Aorta (tissue), 5 donors: ENCODE measurements around the gene GPR68. TPM values are rescaled to one million over a fixed set of nuclear protein-coding genes. Genes with fewer than 3 reads are reported as not detected.
A peak's percentile ranks its signal among the peaks of the same experiment; 100 is the strongest.

Experiments used
- ATAC-seq: fragments of 200-7000 bp; cut with Tn5 transposase; one replicate; pipeline ENCODE4 v1.9.1; 2022; ENCODE audit warnings: moderate library complexity; ENCODE audit not compliant: low FRiP score
- DNase-seq, 2 donors: peaks; one replicate each; pipeline ENCODE4 v3.0.0-alpha.2; 2020
- H3K27ac ChIP-seq, 2 donors: one replicate each; pipeline ENCODE4 v1.5.1; 2013; ENCODE audit warnings: low read length in 2 of 2, mild to moderate bottlenecking in 2 of 2, moderate library complexity in 2 of 2, control low read depth in 1 of 2, inconsistent platforms in 1 of 2, low read depth in 1 of 2
- H3K27me3 ChIP-seq, 2 donors: one replicate each; pipeline ENCODE4 v1.6.1; 2013; ENCODE audit warnings: control low read depth in 1 of 2, low read length in 1 of 2, mild to moderate bottlenecking in 1 of 2, moderate library complexity in 1 of 2; ENCODE audit not compliant: insufficient read depth in 2 of 2, control insufficient read depth in 1 of 2
- H3K36me3 ChIP-seq, 2 donors: one replicate each; pipeline ENCODE4 v1.6.1; 2013; ENCODE audit warnings: control low read depth in 1 of 2, low read length in 1 of 2, mild to moderate bottlenecking in 1 of 2; ENCODE audit not compliant: insufficient read depth in 2 of 2, control insufficient read depth in 1 of 2
- H3K4me1 ChIP-seq, 2 donors: one replicate each; pipeline ENCODE4 v1.6.1; 2013; ENCODE audit warnings: low read length in 2 of 2, control low read depth in 1 of 2, mild to moderate bottlenecking in 1 of 2, moderate library complexity in 1 of 2; ENCODE audit not compliant: insufficient read depth in 2 of 2, control insufficient read depth in 1 of 2
- H3K4me3 ChIP-seq, 2 donors: one replicate each; pipeline ENCODE4 v1.5.1; 2013; ENCODE audit warnings: low read length in 2 of 2, control low read depth in 1 of 2, mild to moderate bottlenecking in 1 of 2
- H3K9me3 ChIP-seq: one replicate; pipeline ENCODE4 v1.6.1; 2013; ENCODE audit warnings: mild to moderate bottlenecking, low read length; ENCODE audit not compliant: control insufficient read depth
- WGBS, 2 donors: extraction: QIAGEN DNeasy Blood & Tissue Kit; methylation state at CpG; one replicate each; pipeline ENCODE4 v1.1.7; 2013; 5-methylcytosine and 5-hydroxymethylcytosine counted together
- intact Hi-C, 2 donors: fragments of 100-400 bp; cut with DNase I; formaldehyde crosslinking; loops; one replicate each; pipeline versions ENCODE4 v1.14.2 to v1.15.0; 2022
- polyA plus RNA-seq, 2 donors: library from polyadenylated mRNA; stranded (reverse); fragments of 200-250 nt; gene quantifications; one replicate each; pipeline ENCODE4 v1.2.3, GENCODE V29; 2013
- total RNA-seq, 2 donors: library from RNA; stranded (reverse); fragmentation: NEBNext Ultra II Directional; extraction: Animal tissue kit (Norgen Biotek cat#: 25700); gene quantifications; one replicate each; pipeline ENCODE4 v1.2.1, GENCODE V29; 2021
- donor health status: healthy with polysubstance abuse.
- donor health status: Bipolar disorder and iron deficiency.
- donor health status: DM: no; HTN: no; CAD: no.
- donor health status: DM: no; HTN: no; CAD: no.
- donor health status: DM: yes; HTN: yes; CAD: no.

The GPR68 gene
- total and polyA plus RNA-seq, 4 donors = 0.10 to 6.3 (median 0.84) TPM; not detected in 1

- intact Hi-C loops = no loop called here
- H3K27ac ChIP-seq = no peak overlapping the region
- no peak for ATAC-seq
- H3K9me3 ChIP-seq = no peaks in the 10 kb centered on the region
- H3K27me3 ChIP-seq = no peaks in the 10 kb centered on the region
- no peaks in the 10 kb centered on the region for H3K4me1 ChIP-seq
- DNase-seq = no peak
- H3K4me3 ChIP-seq = no peak overlapping the region
- 42 to 45% methylated on average over 5 of the region's 5 CpGs for WGBS, 2 donors
- no peaks in the 10 kb centered on the region for H3K36me3 ChIP-seq
These were observed 33.8 kb upstream of the GPR68 start for GRCh38 chr14:91278383-91278715.

GRCh38 chr14:91277546-91278382, 33.3 kb upstream of the GPR68 start:
- no peak overlapping the region for H3K4me3 ChIP-seq
- WGBS, 2 donors = 66 to 77% methylated on average over 30 of the region's 30 CpGs
- DNase-seq (no peak), ATAC-seq (no peak)
- no peak overlapping the region for H3K27ac ChIP-seq
- no peaks in the 10 kb centered on the region for H3K4me1 ChIP-seq
- H3K9me3 ChIP-seq = no peaks in the 10 kb centered on the region
- no peaks in the 10 kb centered on the region for H3K27me3 ChIP-seq
- intact Hi-C loops = no loop called here
- H3K36me3 ChIP-seq = no peaks in the 10 kb centered on the region

GRCh38 chr14:91274796-91275195, 30.3 kb upstream of the GPR68 start:
- 96 to 97% methylated on average over 9 of the region's 9 CpGs for WGBS, 2 donors
- Histone ChIP-seq H3K9me3 (no peaks in the 10 kb centered on the region), H3K27ac (no peak overlapping the region), H3K36me3 (no peaks in the 10 kb centered on the region), H3K27me3 (no peaks in the 10 kb centered on the region), H3K4me3 (no peak overlapping the region), H3K4me1 (no peaks in the 10 kb centered on the region)
- intact Hi-C loops = no loop called here
- no peak for ATAC-seq
- DNase-seq = no peak

- no peaks in the 10 kb centered on the region for H3K9me3 ChIP-seq
- no peaks in the 10 kb centered on the region for H3K36me3 ChIP-seq
- no peaks in the 10 kb centered on the region for H3K27me3 ChIP-seq
- no peak for ATAC-seq
- DNase-seq = no peak
- H3K27ac ChIP-seq = no peak overlapping the region
- no peaks in the 10 kb centered on the region for H3K4me1 ChIP-seq
- H3K4me3 ChIP-seq = no peak overlapping the region
- WGBS, 2 donors = 95 to 96% methylated on average over 13 of the region's 13 CpGs
- intact Hi-C loops = no loop called here
These were observed 29.4 kb upstream of the GPR68 start for GRCh38 chr14:91273885-91274273.

- ATAC-seq = peak; percentile 20
- H3K4me3 ChIP-seq = no peak overlapping the region
- 97% methylated on average over 26 to 27 of the region's 27 CpGs for WGBS, 2 donors
- no peaks in the 10 kb centered on the region for H3K27me3 ChIP-seq
- intact Hi-C loops = no loop called here
- no peaks in the 10 kb centered on the region for H3K36me3 ChIP-seq
- H3K4me1 ChIP-seq = no peaks in the 10 kb centered on the region
- DNase-seq = no peak
- no peaks in the 10 kb centered on the region for H3K9me3 ChIP-seq
- H3K27ac ChIP-seq = no peak overlapping the region
These were observed 28.9 kb upstream of the GPR68 start for GRCh38 chr14:91273273-91273884.

GRCh38 chr14:91272341-91273272, 28.1 kb upstream of the GPR68 start:
- DNase-seq (no peak), ATAC-seq (no peak)
- Histone ChIP-seq H3K36me3 (no peaks in the 10 kb centered on the region), H3K4me3 (no peak overlapping the region), H3K27me3 (no peaks in the 10 kb centered on the region), H3K27ac (no peak overlapping the region), H3K4me1 (no peaks in the 10 kb centered on the region), H3K9me3 (no peaks in the 10 kb centered on the region)
- intact Hi-C loops = no loop called here
- 96 to 97% methylated on average over 39 to 43 of the region's 43 CpGs for WGBS, 2 donors

GRCh38 chr14:91271639-91272038, 27.1 kb upstream of the GPR68 start:
- H3K9me3 ChIP-seq = no peaks in the 10 kb centered on the region
- intact Hi-C loops = no loop called here
- DNase-seq = no peak
- no peak overlapping the region for H3K27ac ChIP-seq
- H3K27me3 ChIP-seq = no peaks in the 10 kb centered on the region
- 96 to 99% methylated on average over 9 of the region's 9 CpGs for WGBS, 2 donors
- H3K36me3 ChIP-seq = no peaks in the 10 kb centered on the region
- ATAC-seq = no peak
- H3K4me1 ChIP-seq = no peaks in the 10 kb centered on the region
- no peak overlapping the region for H3K4me3 ChIP-seq

GRCh38 chr14:91270619-91271018, 26.1 kb upstream of the GPR68 start:
- WGBS, 2 donors = 75 to 77% methylated on average over 5 to 8 of the region's 8 CpGs
- intact Hi-C loops = no loop called here

More at GRCh38 chr14:91270619-91271018, 26.1 kb upstream of the GPR68 start:
- Histone ChIP-seq H3K27ac (no peak overlapping the region), H3K9me3 (no peaks in the 10 kb centered on the region), H3K4me3 (no peak overlapping the region), H3K4me1 (no peaks in the 10 kb centered on the region), H3K27me3 (no peaks in the 10 kb centered on the region), H3K36me3 (no peaks in the 10 kb centered on the region)
- ATAC-seq (no peak), DNase-seq (no peak)
